Measurements from ENCODE around the gene PTPRA.
"Not testable (repeated sequence)": the region's sequence is repeated elsewhere in the genome, so short reads cannot be mapped to it uniquely, and the experiment has no call there.

Gene PTPRA

GRCh38 chr20:2995796-2996195 is 122.5 kb downstream of the PTPRA start:
- no peak for DNase-seq (ENCODE audit: low read depth, low spot score)

DNA sequence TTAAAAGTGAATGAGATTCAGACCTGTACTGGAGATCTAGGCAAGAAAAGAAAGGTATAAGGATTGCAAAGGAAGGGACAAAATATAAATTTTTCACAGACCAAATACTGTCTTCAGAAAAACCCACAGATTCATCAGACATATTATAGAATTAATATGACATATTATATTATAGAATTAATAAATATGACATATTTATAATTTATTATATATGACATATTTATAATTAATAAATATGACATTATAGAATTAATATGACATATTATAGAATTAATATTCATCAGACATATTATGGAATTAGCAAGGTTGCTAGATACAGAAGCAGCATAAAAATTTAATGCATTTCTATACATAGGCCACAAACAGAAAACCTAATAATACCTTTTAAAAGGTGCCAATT is 125.4 kb downstream of the PTPRA start:
- no peak for DNase-seq (ENCODE audit: low read depth, low spot score)

DNA sequence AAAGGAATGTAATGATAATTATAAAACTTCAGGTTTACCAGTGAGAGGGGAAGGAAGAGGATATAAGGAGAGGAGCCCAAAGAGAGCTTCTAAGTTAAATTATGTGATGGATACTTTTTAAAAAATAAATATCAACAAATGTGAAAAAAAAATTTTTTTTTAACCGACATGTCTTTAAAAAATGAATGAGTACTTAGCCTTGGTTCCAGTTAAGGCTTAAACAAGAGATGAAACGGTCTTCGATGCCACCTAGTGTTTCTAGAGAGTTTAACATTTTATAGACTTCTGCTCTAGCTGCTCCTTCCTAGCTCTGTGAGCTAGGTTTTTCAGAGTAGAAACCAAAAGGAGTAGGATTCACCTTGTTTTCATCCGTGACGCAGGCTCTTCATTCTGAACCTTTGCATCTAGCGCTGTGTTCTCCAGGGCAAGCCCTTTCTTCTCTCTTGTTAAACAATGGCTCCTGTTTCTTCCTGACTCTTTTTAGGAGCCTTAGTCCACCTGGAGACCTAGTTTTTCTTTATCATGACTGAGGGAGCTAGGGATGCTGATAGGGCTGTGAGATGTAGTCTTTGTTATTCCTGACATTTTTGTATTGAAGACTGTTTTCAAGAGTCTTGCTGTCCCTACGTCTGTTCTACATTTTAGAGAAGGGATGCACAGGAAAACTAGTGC is 127.7 kb downstream of the PTPRA start:
- DNase-seq (ENCODE audit: low read depth, low spot score), result no peak

DNA sequence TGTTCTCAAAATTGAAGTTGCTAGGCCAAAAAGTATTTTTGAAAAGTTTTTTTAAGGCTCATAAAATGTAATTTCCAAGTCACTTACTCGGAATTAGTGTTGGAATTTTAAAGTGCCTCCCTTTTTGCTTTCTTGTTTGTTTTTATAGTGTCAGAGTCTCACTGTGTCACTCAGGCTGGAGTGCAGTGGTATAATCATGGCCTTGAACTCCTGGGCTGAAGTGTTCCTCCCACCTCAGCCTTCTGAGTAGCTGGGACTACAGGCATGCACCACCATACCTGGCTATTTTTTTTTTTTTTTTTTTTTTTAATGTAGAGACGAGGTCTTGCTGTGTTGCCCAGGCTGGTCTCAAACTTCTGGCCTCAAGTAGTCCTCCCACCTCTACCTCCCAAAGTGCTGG is 130.1 kb downstream of the PTPRA start:
- no peak for DNase-seq (ENCODE audit: low read depth, low spot score)

DNA sequence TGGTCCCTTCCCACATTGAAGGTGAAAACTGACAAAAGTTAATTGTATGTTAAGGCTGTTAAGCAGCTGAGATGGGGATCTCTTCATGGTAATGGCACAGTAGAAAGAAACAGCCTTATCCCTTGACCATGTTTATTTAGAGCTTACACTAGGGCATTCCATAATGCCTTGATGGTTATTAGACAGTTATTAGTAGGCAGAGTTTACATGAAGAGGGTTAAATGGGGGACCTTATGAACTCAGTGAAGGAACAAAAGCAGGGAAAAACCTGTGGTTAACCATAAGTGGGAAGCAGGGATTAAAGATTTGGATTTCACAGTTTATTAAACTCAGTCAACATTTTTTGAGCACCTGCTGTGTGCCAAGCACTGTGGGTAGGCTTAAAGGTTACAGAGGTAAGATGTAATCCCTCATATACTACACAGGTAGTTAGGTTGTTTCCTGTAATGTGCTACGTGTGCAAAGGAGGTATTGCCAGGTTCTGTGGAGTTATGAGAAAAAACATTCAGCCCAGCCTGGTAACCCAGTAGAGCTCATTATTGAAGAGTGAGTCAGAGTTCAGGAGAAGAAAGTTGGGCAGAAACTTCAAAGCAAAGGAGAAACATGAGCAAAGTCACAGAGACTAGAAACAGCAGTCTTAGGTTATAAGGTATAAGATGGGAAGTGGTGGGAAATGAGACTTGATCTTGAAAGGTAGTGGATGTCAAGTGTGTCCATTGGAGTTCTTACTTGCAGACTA is 137.9 kb downstream of the PTPRA start:
- no peak for DNase-seq (ENCODE audit: low read depth, low spot score)

DNA sequence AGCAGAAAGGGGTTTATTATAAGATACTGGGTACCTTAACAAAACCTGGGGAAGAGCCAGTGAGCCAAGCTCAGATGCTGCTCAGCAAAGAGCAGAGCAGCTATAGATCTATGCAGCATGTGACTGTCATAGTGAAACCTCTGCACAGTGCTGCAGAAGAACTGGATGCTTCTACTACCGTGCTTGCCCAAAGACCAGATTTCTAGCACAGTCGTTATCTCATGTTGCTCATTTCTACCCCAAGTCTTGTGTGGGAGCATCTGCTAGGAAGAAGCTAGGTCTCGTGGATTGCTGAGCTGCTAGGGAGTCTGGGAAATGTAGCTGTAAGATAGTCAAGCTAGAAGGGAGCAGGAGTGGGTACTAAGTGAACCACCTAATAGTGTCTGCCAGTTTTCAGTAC is 138.5 kb downstream of the PTPRA start:
- DNase-seq (ENCODE audit: low read depth, low spot score), result no peak

DNA sequence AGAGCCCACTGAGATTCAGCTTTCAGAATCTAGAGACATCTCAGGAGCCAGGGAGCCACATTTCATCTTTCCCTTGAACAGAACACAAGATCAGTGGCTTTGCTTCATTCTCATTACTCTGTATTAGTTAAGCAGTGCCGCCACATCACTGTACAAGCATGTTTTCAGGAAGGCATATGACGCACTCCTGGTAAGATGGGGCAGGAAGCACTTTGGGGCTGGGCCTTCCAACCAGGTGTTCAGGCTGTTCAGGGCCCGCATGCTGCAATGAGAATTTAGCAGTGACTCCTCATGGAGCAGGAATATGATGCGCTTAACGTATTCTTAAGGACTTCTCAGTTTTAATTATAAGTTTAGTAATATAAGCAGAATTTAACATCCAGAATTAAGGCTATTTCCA is 140.5 kb downstream of the PTPRA start:
- DNase-seq (ENCODE audit: low read depth, low spot score), result no peak

DNA sequence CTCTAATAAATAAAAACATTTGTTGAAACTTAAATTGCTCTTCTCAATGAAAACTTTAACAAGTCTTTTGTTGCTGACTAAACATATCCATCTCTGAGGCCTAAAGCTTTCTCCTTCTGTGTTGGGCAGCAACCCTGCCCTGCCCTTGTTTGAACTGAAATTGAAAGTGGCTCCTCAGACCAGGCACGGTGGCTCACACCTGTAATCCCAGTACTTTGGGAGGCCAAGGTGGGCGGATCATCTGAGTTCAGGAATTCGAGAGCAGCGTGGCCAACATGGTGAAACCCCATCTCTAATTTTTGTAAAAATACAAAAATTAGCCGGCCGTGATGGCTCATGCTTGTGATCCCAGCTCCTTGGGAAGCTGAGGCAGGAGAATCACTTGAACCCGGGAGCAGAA is 140.9 kb downstream of the PTPRA start:
- DNase-seq (ENCODE audit: low read depth, low spot score), result no peak

DNA sequence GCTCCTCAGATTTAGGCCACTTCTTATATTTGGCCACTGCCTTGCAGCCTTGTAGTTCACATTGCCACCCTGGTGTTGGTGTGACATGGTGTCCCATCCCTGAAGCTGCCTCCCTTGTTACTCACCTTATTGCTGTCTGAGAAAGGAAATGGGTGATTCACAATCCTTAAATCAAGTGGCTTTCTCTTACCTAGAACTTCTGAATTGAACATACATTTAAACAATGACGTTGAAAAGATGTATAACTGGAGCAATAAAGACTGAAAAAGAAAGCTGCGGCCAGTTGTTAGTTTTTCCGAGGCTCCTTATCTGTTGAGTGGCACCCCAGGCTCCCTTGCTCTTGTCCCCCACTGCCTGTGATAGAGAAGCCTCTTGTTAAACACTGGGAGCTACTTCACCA is 141.4 kb downstream of the PTPRA start:
- no peak for DNase-seq (ENCODE audit: low read depth, low spot score)

GRCh38 chr20:3015302-3015701 is 142.0 kb downstream of the PTPRA start:
- DNase-seq (ENCODE audit: low read depth, low spot score), result not testable (repeated sequence)

DNA sequence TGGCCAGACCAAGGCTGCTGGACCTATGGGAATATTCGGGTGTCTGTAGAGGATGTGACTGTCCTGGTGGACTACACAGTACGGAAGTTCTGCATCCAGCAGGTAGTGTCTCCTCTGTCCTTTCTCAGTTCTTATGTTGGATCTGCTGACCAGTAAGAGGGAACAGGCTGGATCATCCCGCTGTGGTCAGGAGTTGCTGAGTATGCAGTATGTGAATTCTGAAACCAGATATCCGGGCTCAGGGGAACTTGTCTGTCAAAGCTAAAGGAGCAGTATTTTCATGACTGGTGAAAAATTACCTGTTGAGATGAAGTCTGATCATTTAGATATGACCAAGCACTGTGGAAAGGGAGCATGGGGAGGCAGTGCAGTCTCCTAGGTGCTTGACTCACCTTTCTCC is 148.0 kb downstream of the PTPRA start:
- no peak for DNase-seq (ENCODE audit: low read depth, low spot score)

GRCh38 chr20:3021777-3022176 is 148.5 kb downstream of the PTPRA start:
- no peak for DNase-seq (ENCODE audit: low read depth, low spot score)

GRCh38 chr20:3022559-3023490 is 149.5 kb downstream of the PTPRA start:
- not testable (repeated sequence) for DNase-seq (ENCODE audit: low read depth, low spot score)

DNA sequence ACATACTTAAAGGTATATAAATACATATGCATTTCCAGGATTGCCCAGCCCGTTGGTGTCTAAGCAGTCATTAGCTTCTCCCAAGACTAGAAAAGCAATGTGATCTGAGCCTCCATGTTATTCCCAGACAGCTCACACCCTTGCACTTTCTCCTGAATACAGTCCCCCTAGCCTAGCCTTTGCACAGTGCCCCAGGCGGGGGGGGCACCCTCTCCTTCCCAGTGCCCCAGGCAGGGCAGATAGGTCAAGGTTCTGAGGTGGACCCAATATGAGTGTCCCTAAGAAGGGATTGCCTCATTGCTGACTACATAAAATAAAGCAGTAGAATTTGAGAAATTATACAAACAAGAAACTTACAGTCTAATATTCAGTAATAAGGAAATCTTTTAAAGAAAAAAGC is 154.7 kb downstream of the PTPRA start:
- DNase-seq (ENCODE audit: low read depth, low spot score), result no peak

GRCh38 chr20:3031524-3032147 is 158.4 kb downstream of the PTPRA start:
- DNase-seq (ENCODE audit: low read depth, low spot score), result no peak

GRCh38 chr20:3032624-3033023 is 159.3 kb downstream of the PTPRA start:
- DNase-seq (ENCODE audit: low read depth, low spot score), result no peak

DNA sequence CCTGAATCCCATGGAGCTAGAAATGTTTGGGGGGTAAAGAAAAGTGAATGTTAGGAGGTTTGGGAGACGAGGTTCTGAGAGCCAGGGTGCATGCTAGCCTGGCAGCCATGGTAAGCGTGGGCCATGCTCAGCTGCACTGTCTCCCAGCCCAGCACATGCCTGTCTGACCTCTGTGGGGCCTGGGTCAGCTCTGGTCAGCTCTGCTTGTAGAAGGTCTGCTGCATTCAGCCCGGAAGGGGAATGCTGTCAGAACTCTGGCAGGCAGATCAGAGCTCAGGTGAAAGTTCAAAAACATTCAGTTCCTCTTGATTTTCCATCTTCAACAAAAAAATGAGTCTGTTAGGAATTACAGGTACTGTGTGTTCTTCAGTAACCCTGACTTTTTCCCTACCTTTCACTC is 164.4 kb downstream of the PTPRA start:
- DNase-seq (ENCODE audit: low read depth, low spot score), result no peak

- DNase-seq (ENCODE audit: low read depth, low spot score), result no peak
These were observed 165.2 kb downstream of the PTPRA start for GRCh38 chr20:3038454-3038853.

GRCh38 chr20:3039426-3039825 is 166.1 kb downstream of the PTPRA start:
- no peak for DNase-seq (ENCODE audit: low read depth, low spot score)

GRCh38 chr20:3040086-3040485 is 166.8 kb downstream of the PTPRA start:
- DNase-seq (ENCODE audit: low read depth, low spot score), result no peak

DNA sequence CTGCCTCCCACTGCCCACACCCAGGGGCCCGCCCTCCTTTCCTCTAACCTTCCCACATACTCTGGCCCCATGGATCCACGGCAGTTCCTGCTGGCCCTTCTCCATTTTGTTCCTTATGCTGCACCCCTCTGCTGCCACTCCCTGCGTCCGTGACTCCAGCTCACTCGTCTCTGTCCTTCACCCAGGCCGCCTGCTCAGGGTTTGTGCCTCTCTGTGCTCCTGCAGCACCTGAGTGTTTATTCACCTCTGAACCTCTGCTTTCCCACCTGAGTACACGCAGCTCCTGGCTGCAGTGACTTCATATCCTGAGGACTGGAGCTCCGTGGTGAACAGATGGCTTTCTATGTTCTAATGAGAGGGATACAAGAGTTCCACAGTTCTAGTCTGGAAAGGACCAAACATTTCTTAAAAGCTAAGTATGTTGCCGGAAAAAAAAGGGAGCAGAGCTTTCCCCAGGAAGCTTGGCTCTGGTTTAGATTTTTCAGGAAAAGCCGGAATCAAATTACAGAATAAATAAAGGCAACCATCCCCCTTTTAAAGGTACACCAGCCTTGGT is 168.7 kb downstream of the PTPRA start:
- no peak for DNase-seq (ENCODE audit: low read depth, low spot score)

DNA sequence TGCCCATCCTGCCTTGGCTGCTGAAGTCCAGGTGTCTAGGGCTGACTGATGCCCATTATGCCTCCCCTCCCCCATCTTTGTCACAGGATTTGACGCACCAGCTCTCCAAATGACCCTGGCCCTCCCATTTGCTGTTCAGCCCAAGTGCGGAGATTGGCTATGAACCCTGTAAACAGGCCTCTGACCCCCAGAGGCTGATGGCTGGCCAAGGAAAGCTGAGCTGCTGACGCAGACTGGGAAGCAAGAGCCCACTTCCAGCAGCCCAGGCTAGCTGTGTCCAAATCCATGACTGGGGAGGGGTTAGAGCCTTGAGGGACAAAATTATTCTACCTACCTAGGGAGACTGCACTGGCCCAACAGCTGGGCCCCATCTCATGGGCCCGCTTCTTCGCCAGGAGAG is 169.3 kb downstream of the PTPRA start:
- no peak for DNase-seq (ENCODE audit: low read depth, low spot score)

Measured in activated CD4-positive, CD25-positive, alpha-beta regulatory T cell treated with anti-CD3 and anti-CD28 coated beads, Interleukin-2, amount 50 U/mL, for 16 hours (primary cell).